ENCODE data around the gene RNF10.
A peak's percentile ranks its signal among the peaks of the same experiment; 100 is the strongest.
"Not testable (repeated sequence)": the region's sequence is repeated elsewhere in the genome, so short reads cannot be mapped to it uniquely, and the experiment has no call there.

RNF10 gene

DNA sequence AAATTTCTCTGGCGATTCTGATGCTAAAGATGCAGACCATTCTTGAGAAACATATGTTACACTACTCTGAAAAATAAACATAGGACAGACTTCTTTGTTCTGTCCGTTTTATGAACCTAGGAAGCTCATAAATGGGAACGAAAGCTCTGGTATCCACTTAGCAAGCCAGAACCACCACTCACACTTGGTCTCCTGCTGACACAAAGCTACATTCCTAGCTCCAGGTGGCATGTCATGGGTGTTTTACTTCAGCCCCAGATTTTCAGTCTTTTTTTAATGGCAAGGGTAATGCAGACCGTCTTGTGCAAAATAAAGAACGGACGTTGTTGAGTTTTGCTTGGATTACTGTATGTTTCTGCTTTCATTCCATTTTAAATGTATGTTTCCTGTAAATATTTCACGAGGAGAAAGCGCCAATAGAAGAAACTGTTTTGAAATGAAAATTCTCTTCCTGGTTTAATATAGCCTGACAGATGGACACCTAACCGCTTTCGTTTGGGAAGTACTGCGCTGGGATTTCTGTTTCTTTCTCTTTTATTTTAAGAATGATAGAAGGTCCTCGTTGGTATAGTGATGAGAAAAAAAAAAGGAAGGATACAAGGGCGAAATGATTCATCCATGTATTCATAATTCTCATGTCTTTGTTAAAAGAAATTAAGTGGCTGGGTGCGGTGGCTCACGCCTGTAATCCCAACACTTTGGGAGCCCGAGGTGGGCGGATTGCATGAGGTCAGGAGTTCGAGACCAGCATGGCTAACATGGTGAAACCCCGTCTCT is 4.3 kb upstream of the RNF10 start:
- no peak for DNase-seq (ENCODE audit: extremely low read depth, low read depth)
- TF ChIP-seq, protein P1, sequence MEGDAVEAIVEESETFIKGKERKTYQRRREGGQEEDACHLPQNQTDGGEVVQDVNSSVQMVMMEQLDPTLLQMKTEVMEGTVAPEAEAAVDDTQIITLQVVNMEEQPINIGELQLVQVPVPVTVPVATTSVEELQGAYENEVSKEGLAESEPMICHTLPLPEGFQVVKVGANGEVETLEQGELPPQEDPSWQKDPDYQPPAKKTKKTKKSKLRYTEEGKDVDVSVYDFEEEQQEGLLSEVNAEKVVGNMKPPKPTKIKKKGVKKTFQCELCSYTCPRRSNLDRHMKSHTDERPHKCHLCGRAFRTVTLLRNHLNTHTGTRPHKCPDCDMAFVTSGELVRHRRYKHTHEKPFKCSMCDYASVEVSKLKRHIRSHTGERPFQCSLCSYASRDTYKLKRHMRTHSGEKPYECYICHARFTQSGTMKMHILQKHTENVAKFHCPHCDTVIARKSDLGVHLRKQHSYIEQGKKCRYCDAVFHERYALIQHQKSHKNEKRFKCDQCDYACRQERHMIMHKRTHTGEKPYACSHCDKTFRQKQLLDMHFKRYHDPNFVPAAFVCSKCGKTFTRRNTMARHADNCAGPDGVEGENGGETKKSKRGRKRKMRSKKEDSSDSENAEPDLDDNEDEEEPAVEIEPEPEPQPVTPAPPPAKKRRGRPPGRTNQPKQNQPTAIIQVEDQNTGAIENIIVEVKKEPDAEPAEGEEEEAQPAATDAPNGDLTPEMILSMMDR (IDR thresholded peaks at IDR 0.05; ENCODE audit: low read depth, low read length): peak; percentile 6

DNA sequence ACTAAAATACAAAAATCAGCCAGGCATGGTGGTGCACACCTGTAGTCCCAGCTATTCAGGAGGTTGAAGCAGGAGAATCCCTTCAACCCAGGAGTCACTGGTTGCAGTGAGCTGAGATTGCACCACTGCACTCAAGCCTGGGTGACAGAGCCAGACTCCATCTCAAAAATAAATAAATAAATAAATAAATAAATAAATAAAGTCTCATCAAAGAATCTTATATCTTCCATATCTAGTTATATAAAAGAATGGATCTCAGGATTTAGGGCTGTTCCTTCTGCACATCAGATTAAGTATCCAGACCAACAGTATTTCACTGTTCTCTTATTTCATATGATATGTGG is 3.8 kb upstream of the RNF10 start:
- not testable (repeated sequence) for DNase-seq (ENCODE audit: extremely low read depth, low read depth)

DNA sequence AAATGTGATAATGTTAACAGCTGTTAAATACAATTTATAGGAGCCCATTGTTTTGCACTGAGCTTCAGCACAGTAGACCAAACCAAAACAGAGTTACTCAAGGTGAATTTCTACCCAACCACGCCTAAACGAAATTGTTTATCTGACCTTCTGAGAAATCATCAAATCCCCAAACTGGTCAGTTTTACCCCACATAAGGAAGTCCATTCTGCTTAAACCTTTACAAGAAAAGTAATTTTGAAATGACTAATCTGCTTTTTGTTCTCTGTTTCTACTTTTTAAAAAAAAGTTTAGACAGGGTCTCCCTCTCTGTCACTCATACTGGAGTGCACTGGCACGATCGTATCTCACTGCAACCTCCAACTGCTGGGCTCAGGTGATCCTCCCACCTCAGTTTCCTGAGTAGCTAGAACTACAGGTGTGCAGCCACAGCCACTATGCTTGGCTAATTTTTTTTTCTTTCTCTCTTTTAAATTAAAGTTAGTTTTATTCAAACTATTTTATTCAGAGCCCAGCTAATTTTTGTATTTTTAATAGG is 1.4 kb upstream of the RNF10 start:
- DNase-seq (ENCODE audit: extremely low read depth, low read depth): no peak
- TF ChIP-seq, protein P1 (IDR thresholded peaks at IDR 0.05; ENCODE audit: low read depth, low read length): no peak

DNA sequence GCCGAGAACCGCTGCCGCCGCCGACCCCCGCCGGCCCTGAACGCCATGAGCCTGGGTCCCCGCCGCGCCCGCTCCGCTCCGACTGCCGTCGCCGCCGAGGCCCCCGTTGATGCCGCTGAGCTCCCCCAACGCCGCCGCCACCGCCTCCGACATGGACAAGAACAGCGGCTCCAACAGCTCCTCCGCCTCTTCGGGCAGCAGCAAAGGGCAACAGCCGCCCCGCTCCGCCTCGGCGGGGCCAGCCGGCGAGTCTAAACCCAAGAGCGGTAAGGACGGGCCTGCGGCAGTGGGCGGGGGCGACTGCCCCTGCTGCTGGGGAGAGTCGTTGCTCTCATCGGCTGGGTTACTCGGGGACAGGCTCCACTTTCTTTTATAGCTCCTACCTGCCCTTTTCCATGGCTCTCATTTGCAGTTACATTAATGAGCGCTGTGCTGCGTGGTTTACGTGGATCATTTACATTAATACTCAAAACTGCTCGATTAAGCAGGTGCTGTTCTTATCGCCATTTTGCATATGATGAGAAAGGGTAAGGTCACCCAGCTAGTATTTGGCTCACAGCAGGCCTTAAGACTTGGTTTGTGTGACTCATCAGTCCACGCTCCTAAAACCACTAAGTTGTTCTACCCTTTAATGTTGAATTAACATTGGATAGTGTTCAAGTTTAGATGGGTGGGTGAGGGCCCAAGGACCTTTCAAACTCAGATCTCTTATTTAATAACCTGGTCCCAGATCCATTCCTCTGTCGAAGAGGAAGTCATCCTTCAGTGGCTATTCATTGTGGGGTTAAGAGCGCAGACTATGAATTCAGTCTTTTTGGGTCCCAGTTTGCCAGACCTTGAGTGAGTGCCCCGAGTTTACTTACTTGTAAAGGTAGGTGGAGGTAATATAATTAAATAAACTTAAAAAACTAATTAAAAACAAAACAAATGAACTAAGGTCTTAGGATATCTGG is 823 bp downstream of the RNF10 start:
- TF ChIP-seq, protein P1 (IDR thresholded peaks at IDR 0.05; ENCODE audit: low read depth, low read length): no peak
- DNase-seq (ENCODE audit: extremely low read depth, low read depth): no peak

DNA sequence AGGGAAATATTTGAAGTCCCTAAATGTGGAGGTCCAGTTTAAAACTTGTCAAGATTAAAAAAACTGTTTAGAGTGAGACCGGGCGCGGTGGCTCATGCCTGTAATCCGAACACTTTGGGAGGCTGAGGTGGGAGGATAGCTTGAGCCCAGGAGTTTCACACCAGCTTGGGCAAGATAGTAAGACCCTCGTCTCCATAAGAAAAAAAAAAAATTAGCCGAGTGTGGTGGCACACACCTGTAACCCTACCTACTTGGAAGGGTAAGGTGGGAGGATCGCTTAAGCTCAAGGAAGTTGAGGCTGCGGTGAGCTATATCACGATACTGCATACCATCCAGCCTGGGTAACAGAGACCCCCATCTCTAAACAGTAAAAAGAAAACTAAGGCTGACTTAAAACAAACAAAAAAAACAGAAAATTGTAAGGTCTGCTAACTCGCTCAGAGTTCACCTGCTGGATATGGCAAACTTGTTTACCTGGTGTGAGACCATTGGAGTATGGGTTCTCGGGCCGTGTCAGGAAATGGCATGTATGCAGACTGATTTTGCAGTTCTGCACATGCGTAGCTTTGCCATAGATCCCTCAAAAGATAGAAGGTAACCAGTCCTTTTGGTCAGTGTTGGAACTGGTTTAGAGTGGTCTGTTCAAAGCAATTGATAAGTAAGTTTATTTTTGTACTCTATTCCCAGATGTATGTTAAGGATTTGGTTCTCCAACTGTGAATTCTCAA is 2.1 kb downstream of the RNF10 start:
- DNase-seq (ENCODE audit: extremely low read depth, low read depth): no peak
- TF ChIP-seq, protein P1 (IDR thresholded peaks at IDR 0.05; ENCODE audit: low read depth, low read length): no peak

DNA sequence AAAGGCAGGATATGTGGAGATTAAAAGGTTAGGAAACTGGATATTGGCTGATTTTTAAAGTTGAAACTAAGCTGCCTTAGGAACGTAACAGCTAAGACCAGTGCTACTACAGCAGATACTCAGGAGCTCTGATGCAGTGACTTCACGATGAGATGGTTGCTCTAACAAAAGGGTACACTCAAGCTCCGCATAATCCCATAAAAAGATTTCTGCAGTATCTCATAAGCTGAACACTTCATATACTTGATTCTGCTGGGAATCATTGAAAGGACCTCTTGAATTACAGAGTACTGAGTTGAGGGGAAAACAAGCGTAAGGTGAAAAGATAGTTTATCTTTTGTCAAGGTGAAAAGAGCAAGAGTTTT is 3.7 kb downstream of the RNF10 start:
- TF ChIP-seq, protein P1 (IDR thresholded peaks at IDR 0.05; ENCODE audit: low read depth, low read length): no peak
- no peak for DNase-seq (ENCODE audit: extremely low read depth, low read depth)

DNA sequence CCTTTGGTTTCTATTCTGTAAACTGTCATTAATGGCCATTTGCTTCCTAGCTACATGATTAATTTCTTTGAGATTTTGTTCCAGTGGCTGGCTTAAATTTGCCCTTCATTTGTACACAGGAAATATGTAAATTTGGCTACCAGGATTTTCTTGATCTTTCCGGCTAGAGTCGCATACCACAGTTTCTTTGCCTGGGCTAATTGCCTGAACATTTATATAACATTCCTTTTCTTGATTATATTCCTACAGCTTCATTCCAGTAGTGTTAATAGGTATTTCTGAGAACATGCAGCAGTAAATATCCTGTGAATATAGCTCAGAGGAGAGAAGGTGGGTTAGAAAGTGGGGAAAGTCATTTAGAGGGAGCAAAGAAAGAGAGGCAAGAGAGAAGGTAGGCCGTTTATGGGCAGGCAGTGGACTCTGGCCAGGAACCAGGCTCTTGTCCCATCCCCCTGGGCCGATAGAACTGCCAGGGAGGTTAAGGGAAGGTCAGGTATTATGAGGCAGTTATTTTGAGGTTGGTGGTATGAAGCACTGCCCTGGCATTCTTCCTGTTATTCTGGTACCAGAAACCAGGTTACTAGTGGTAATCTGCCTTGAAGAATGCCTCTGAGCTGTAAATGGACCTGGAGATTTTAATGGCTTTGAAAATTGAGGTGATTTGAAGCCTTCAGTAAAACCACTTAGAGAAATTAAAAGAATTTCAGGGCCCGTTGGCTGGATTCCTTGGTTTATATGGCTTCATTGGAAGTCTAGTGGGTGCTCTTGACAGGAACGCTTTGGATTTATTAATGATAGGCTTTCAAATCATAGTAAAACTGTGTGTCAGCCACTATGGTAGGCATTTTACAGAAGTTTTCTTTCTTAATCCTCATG is 4.4 kb downstream of the RNF10 start:
- DNase-seq (ENCODE audit: extremely low read depth, low read depth): no peak

More for the DNA sequence above, 4.4 kb downstream of the RNF10 start:
- TF ChIP-seq, protein P1 (IDR thresholded peaks at IDR 0.05; ENCODE audit: low read depth, low read length): no peak
